GM21723 (cell line): ENCODE data around the gene BCAP31.

ENCODE experiments used
- ATAC-seq: cut with Tn5 transposase; IDR thresholded peaks from one replicate; pipeline ENCODE4 v1.9.1; 2021; ENCODE audit warnings: mild to moderate bottlenecking, moderate library complexity; ENCODE audit not compliant: unreplicated experiment

BCAP31 gene

DNA sequence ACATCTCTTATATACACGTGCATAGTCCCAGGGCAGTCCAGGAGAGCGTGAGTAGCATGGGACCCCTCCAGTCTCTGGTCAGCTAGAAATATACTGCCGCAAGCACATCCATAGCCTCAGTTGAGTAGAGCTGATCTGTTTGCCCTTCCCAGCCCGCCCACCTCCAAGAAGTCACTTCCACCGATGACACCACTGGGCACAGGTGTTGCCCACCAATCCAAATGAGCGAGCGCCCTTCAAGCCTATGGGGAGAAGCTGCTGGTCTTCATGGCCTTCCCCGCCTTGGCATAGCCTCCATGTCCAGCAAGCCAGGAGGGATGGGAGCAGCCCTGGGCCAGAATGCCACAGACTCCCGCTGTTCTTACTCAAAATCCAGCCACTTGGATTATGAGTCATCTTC is 67.0 kb downstream of the BCAP31 start:
- ATAC-seq, result no peak

DNA sequence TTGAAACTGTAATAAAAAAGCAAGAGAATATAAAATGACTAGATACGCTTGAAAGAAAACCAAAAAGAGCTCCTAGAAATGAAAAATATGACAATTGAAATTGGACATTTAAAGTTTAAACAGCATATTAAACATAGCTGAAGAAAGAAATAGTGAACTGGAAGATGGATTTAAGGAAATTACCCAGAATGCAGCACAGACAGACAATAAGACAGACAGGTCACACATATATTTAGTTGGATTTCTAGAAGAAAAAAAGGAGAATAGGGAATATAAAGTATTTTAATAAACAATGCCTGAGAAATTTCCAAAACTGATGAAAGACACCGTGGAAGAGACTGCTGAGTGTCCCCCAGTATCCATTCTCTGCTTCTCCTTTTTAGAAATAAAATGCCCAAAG is 70.6 kb downstream of the BCAP31 start:
- no peak for ATAC-seq

DNA sequence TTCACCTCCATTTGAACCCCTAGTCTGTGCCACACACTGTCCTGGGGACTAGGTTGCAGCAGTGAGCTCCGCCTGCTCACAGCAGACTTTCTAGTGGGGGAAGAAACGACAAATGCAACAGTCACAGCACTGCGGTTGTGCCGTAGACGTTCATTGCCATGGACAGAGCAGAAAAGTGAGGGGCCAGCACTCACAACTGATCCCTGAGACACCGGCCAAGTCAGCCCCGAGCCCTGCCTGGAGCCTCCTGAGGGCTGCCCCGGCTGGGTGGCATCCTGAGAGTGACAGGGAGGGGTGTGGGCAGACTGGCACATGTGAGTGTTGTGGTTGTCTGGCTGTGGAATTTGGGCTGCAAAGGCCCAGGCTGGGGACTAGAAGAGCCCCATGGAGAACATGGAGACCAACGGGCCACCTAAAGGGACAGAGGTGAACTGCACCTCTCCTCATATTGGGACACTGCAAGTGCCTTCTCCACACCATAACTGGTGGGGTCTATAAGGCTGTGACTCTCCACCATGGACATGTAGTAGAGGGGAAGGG is 72.6 kb downstream of the BCAP31 start:
- ATAC-seq, result no peak

GRCh38 chrX:153650959-153651358 is 73.2 kb downstream of the BCAP31 start:
- no peak for ATAC-seq
